Esophagus squamous epithelium (tissue), 5 donors: ENCODE results near the gene DSCAML1. TPM values are rescaled to one million over a fixed set of nuclear protein-coding genes. Genes with fewer than 3 reads are reported as not detected.

Experiments used
- DNase-seq: peaks from one replicate; lab custom pipeline; 2025; lab: John Stamatoyannopoulos, UW
- H3K27ac ChIP-seq, 4 donors: fragments of 200-600 bp; sonication (generic); one replicate each; pipeline ENCODE4 v1.5.1; 2016 to 2019; ENCODE audit warnings: mild to moderate bottlenecking in 1 of 4
- H3K27me3 ChIP-seq, 4 donors: fragments of 200-600 bp; sonication (generic); 1 replicate in 3 of 4; 2 replicates in 1 of 4; pipeline versions ENCODE4 v1.5.1 to v1.6.0; 2017 to 2021; ENCODE audit warnings: antibody characterized with exemption in 1 of 4
- H3K36me3 ChIP-seq, 3 donors: fragments of 200-600 bp; sonication (generic); one replicate each; pipeline ENCODE4 v1.5.1; 2016 to 2019
- H3K4me1 ChIP-seq, 3 donors: fragments of 200-600 bp; sonication (generic); one replicate each; pipeline ENCODE4 v1.5.1; 2017 to 2019
- H3K4me3 ChIP-seq, 4 donors: fragments of 200-600 bp; sonication (generic); 1 replicate in 3 of 4; 2 replicates in 1 of 4; pipeline ENCODE4 v1.5.1; 2016 to 2019; ENCODE audit warnings: mild to moderate bottlenecking in 2 of 4, moderate library complexity in 1 of 4
- H3K9me3 ChIP-seq, 3 donors: fragments of 200-600 bp; sonication (generic); one replicate each; pipeline ENCODE4 v1.5.1; 2016 to 2019
- CTCF ChIP-seq, 6 experiments: fragments of 450-650 bp in 4 of 6; fragments of 200-600 bp in 2 of 6; sonication (generic) in 2 of 6; IDR thresholded peaks; one replicate each; pipeline ENCODE4 v1.5.1; 2016 to 2019; ENCODE audit warnings: antibody characterized with exemption in 6 of 6, mild to moderate bottlenecking in 4 of 6, moderate library complexity in 4 of 6
- POLR2A ChIP-seq, 4 donors: fragments of 450-650 bp; IDR thresholded peaks; one replicate each; pipeline ENCODE4 v1.6.1; 2017; ENCODE audit warnings: antibody characterized with exemption in 4 of 4, mild to moderate bottlenecking in 4 of 4, moderate library complexity in 3 of 4
- whole genome bisulfite sequencing, 2 donors: methylation state at CpG; one replicate each; pipeline ENCODE4 v1.1.5; 2018; 5-methylcytosine and 5-hydroxymethylcytosine counted together
- intact Hi-C: fragments of 100-400 bp; cut with DNase I; formaldehyde crosslinking; loops from one replicate; pipeline ENCODE4 v1.15.0; 2022
- total RNA-seq, 4 donors: library from RNA; depleted of rRNA; stranded (reverse); fragments of >200 nt; gene quantifications; one replicate each; pipeline ENCODE4 v1.1.0, GENCODE V29; 2016
- donor health status: DM: yes; HTN: yes; CAD: no.

Gene DSCAML1
- total RNA-seq, 4 donors from 2014 or later, result 0.04 to 0.19 TPM; not detected in 2

GRCh38 chr11:117631336-117632140 is 165.5 kb downstream of the DSCAML1 start:
- DNase-seq, result no peak
- TF ChIP-seq POLR2A (IDR thresholded peaks at IDR 0.05) (no peak), CTCF (IDR thresholded peaks at IDR 0.05) (no peak)
- intact Hi-C loops, result no loop called here
- no peaks in the 10 kb centered on the region for H3K4me1 ChIP-seq
- H3K4me3 ChIP-seq, result no peak overlapping the region
- H3K36me3 ChIP-seq, result no peaks in the 10 kb centered on the region
- H3K27me3 ChIP-seq, result peaks cover 0 to 6% (median 0%) of the 10 kb centered on the region in 4 donors
- no peaks in the 10 kb centered on the region for H3K9me3 ChIP-seq
- no peak overlapping the region for H3K27ac ChIP-seq
- 74 to 80% methylated on average over 7 to 8 of the region's 11 CpGs for WGBS, 2 donors

GRCh38 chr11:117629891-117630538 is 167.0 kb downstream of the DSCAML1 start:
- H3K27me3 ChIP-seq, result peaks cover 0 to 9% (median 0%) of the 10 kb centered on the region in 4 donors
- no peaks in the 10 kb centered on the region for H3K4me1 ChIP-seq
- no peaks in the 10 kb centered on the region for H3K36me3 ChIP-seq
- H3K27ac ChIP-seq, result no peak overlapping the region
- intact Hi-C loops, result loop anchor here (10.0 kb wide), 1 partner anchor 205 kb away; no protein-coding TSS in a partner anchor
- TF ChIP-seq POLR2A (IDR thresholded peaks at IDR 0.05) (no peak), CTCF (IDR thresholded peaks at IDR 0.05) (no peak)
- H3K9me3 ChIP-seq, result no peaks in the 10 kb centered on the region
- H3K4me3 ChIP-seq, result no peak overlapping the region
- 76 to 87% methylated on average over 4 to 5 of the region's 9 CpGs for WGBS, 2 donors
- DNase-seq, result no peak

- DNase-seq, result no peak
- no peaks in the 10 kb centered on the region for H3K4me1 ChIP-seq
- intact Hi-C loops, result loop anchor here (10.0 kb wide), 1 partner anchor 204 kb away; no protein-coding TSS in a partner anchor
- peaks cover 0 to 9% (median 0%) of the 10 kb centered on the region in 4 donors for H3K27me3 ChIP-seq
- H3K27ac ChIP-seq, result no peak overlapping the region
- TF ChIP-seq CTCF (IDR thresholded peaks at IDR 0.05) (no peak), POLR2A (IDR thresholded peaks at IDR 0.05) (no peak)
- H3K9me3 ChIP-seq, result no peaks in the 10 kb centered on the region
- H3K36me3 ChIP-seq, result no peaks in the 10 kb centered on the region
- H3K4me3 ChIP-seq, result no peak overlapping the region
- WGBS, 2 donors, result 84 to 95% methylated on average over 4 to 6 of the region's 6 CpGs
Measured at GRCh38 chr11:117629146-117629545, 167.9 kb downstream of the DSCAML1 start.

- H3K36me3 ChIP-seq, result no peaks in the 10 kb centered on the region
- DNase-seq, result no peak
- no peak overlapping the region for H3K27ac ChIP-seq
- peaks cover 0 to 4% (median 0%) of the 10 kb centered on the region in 3 donors for H3K9me3 ChIP-seq
- no peaks in the 10 kb centered on the region for H3K4me1 ChIP-seq
- WGBS, 2 donors, result 75 to 76% methylated on average over 8 to 13 of the region's 13 CpGs
- H3K27me3 ChIP-seq, result peaks cover 0 to 9% (median 0%) of the 10 kb centered on the region in 4 donors
- H3K4me3 ChIP-seq, result no peak overlapping the region
- TF ChIP-seq CTCF (IDR thresholded peaks at IDR 0.05) (no peak), POLR2A (IDR thresholded peaks at IDR 0.05) (no peak)
- intact Hi-C loops, result loop anchor here (10.0 kb wide), 1 partner anchor 202 kb away; no protein-coding TSS in a partner anchor
Measured at GRCh38 chr11:117627259-117627658, 169.8 kb downstream of the DSCAML1 start.

- DNase-seq, result no peak
- Histone ChIP-seq H3K4me3 (no peak overlapping the region), H3K27ac (no peak overlapping the region), H3K9me3 (peaks cover 0 to 11% (median 0%) of the 10 kb centered on the region in 3 donors), H3K36me3 (no peaks in the 10 kb centered on the region), H3K27me3 (peaks cover 0 to 9% (median 0%) of the 10 kb centered on the region in 4 donors), H3K4me1 (no peaks in the 10 kb centered on the region)
- no peak for TF ChIP-seq CTCF (IDR thresholded peaks at IDR 0.05)
- no peak for TF ChIP-seq POLR2A (IDR thresholded peaks at IDR 0.05)
- 67 to 88% methylated on average over 3 to 5 of the region's 9 CpGs for WGBS, 2 donors
- intact Hi-C loops, result loop anchor here (10.0 kb wide), 1 partner anchor 202 kb away; no protein-coding TSS in a partner anchor
Measured at GRCh38 chr11:117626576-117626975, 170.4 kb downstream of the DSCAML1 start.
